GM18907 (cell line): Measurements from ENCODE around the gene PPP1R10.
"Not testable (repeated sequence)": the region's sequence is repeated elsewhere in the genome, so short reads cannot be mapped to it uniquely, and the experiment has no call there.

Experiments
- ATAC-seq: cut with Tn5 transposase; IDR thresholded peaks from one replicate; pipeline ENCODE4 v1.9.1; 2021; ENCODE audit warnings: mild to moderate bottlenecking, moderate library complexity; ENCODE audit not compliant: unreplicated experiment

The PPP1R10 gene

GRCh38 chr6:30616811-30617564, at the start of gene PPP1R10:
TSS of gene PPP1R10 (minus strand) at chr6:30617243. CDS start at chr6:30609944, 7,299 bp downstream.
- peak; percentile 87 for ATAC-seq

GRCh38 chr6:30666300-30666699, 49.3 kb upstream of the PPP1R10 start:
- not testable (repeated sequence) for ATAC-seq

- no peak for ATAC-seq
These were observed 48.1 kb upstream of the PPP1R10 start for GRCh38 chr6:30664994-30665767.

- ATAC-seq = not testable (repeated sequence)
These were observed 40.9 kb upstream of the PPP1R10 start for GRCh38 chr6:30657922-30658321.

GRCh38 chr6:30657454-30657853, 40.4 kb upstream of the PPP1R10 start:
- no peak for ATAC-seq

DNA sequence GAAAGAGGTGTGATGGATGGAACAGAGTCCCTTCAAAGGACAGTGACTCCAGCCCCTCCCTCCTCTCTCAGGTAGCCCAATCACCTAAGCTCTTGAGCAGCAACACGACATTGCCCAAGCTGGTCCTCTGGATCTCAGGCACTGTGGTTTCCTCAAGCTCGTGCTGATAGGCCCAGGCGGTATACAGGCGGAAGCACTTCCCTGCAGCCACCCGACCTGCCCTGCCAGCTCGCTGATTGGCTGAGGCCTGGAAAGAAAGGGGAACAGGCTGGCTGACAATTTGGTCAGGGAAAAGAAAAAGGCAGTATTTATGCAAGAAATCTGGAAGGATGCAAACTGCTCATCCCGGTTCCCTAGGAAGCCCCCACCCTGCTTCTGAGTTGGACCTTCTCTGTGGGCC, 39.5 kb upstream of the PPP1R10 start:
- no peak for ATAC-seq

GRCh38 chr6:30655743-30656094, 38.7 kb upstream of the PPP1R10 start:
- no peak for ATAC-seq

DNA sequence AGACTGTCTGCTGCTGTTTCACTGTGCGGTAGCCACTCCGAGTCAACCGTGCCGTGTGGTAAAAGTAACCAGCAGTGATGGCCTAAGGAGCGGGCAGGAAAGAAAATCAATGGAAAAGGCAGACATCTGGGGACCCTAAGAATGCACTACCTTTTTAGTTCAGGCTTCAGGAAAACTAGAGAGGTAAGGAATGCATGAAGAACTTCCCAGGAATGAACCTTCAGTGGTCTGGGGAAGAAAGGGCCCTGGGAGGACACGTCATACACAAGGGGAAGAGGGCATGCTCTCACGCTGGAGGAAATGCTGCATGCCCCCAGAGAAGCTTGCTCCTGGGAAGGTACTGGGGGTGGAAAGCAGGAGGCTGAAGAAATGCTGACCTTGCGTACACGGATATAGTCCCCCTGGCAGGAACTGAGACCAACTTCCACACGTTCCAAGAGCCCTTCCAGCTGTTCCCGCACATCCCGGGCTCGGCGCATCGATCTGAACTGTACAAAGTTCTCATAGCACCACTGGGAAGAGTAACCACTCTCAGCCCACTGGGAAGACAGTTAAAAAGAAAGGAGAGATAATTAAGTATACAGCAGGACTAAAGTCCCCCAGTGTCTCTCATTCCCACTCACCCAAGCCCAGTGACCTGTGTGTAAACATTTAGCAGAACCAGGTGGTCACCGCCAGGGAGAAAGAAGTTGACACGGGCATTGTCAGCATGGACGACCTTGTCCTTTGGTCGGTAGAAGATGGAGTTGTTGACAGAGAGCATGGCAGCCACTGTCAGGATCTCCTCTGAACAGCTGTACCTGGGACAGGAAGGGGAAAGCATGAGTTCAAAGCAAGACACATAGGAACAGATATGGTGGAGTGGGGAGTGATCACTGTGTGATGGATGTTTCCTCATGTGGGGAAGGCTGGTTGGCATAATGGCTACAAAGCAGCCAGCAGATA, 38.0 kb upstream of the PPP1R10 start:
- ATAC-seq = no peak

GRCh38 chr6:30651143-30651542, 34.1 kb upstream of the PPP1R10 start:
- ATAC-seq = no peak

DNA sequence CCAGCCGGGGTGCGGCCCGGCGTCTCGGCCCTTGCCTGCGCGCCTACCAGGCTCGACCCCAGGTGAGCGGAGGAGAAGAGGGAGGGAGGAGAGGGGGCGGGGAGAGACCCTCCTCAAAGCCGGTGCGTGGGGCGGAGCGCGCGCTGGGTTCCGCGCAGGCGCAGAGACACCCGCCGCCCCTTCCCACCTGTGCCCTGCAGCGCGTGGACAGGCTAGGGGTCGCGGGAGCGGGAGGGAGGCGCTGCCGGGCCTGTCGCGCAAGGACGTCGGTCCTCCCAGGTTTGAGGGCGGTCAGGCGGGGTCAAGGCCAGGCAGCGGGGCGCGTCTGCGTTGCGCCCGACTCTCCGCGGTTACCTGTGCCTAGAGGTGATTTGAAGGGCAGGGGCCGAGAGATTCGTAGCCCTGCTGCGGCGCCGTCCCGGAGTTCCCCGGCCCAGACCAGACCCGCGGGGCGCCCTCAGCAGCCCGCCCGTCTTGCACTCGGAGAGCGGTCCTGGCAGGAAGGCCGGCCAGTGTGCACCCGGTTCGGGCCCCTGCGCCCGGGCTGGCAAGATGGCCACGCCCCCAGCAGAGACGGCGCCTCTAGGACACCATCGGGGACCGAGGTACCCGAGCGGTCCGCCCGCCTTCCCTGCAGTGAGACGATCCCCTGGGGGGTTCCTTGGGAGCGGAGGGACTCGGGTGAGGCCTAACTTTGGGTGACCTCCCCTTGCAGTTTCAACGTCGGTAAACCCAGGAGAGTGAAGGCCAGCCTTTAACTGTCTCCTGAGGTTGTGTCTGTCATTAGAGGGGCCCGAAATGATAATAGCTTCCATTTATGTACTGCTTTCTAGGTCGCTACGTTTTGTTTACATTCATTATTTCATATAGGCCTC, 30.4 kb upstream of the PPP1R10 start:
- ATAC-seq = peak; percentile 56

DNA sequence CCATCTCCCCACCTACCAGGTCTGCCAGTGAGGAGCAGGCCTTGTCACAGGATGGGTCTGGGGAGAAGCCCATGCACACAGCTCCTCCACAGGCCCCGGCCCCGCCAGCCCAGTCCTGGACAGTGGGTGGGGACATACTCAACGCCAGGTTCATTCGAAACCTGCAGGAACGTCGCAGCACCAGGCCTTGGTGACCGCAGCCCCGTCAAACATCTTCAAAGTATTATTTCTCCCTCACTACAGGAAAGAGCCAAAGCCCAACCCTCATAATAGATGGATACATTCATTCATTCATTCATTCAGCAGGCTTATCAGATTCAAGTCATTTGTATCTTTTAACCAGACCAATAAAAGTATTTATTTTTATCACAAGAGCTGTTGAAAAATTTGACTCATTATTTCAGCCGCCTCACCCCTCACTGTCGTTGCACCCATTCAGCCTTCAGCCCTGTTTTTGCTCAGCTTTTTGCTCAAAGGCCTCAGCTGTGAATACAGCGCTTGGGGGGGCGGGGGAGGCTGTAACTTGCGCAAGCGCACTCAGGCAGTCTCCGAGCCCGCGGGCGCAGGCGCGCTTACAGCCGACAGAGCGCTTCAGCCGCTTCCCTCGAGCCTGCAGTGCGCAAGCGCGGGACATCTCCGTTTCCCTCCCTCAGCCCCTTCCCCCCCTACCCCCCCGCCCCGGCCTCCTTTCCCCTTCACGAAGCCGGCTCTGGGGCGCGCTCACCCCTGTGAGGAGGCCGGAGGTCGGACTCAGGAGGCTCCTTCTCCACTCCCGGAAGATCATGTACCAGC, 29.6 kb upstream of the PPP1R10 start, which contains the start of gene C6orf136:
C6orf136 (plus strand) TSS at position 684 of the 792 bp plus-strand sequence; CDS start at position 783, 99 bp downstream.
- ATAC-seq = peak; percentile 50

GRCh38 chr6:30645989-30646388, 28.9 kb upstream of the PPP1R10 start:
- no peak for ATAC-seq

DNA sequence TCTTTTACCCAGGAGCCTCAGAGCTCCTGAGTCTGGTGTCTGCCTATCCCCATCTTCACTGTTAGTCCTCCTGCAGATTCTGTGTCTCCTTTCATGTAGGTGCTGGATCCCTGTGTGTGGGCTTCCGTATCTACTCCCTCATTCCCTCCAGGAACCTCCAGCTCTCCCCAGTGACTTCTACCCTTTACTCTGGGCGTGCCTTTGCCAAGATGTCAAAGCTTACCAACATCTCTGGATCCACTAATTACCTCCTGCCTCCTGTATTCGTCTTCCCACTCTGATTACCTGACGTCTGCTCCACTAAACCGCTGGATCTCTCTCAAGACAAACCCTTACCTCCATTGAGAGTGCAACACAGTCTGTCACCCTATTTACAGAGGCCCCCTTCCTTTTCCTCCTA, 27.7 kb upstream of the PPP1R10 start:
- ATAC-seq = no peak

- ATAC-seq = no peak
These were observed 26.6 kb upstream of the PPP1R10 start for GRCh38 chr6:30643656-30644055.

GRCh38 chr6:30641048-30641447, 24.0 kb upstream of the PPP1R10 start:
- no peak for ATAC-seq

DNA sequence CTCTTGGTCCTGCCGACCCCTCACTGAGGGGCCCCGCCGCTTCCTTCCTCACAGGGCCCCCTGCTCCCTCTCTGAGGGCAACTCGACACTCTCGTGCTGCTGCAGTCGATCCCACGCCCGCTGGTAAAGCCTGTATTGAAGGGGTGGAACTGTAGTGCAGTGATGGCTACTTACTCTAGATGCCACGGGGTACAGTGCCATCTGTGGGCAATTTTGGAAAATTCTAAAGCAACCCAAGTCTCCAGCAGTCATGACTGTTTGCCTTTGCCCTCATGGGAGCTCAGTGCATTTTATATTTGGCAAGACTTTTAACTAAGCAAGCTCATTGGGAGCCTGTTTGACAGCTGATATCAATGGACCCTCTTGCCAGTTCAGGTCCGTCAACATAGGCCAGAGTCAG, 23.4 kb upstream of the PPP1R10 start:
- ATAC-seq = no peak

- ATAC-seq = no peak
These were observed 18.8 kb upstream of the PPP1R10 start for GRCh38 chr6:30635834-30636233.

- peak; percentile 74 for ATAC-seq
These were observed 9.7 kb upstream of the PPP1R10 start, which contains the start of gene ATAT1 for GRCh38 chr6:30626484-30627366. TSS of gene ATAT1 (plus strand) at chr6:30626874.
